Tibial artery (tissue), 4 donors: ENCODE measurements around the gene RAPGEFL1.
"Not testable (repeated sequence)": the region's sequence is repeated elsewhere in the genome, so short reads cannot be mapped to it uniquely, and the experiment has no call there.

Source experiments
- DNase-seq, 2 donors: peaks; one replicate each; pipeline ENCODE4 v3.0.0-alpha.2; 2019
- H3K27ac ChIP-seq, 2 donors: fragments of 200-600 bp; sonication (generic) in 1 of 2; 1 replicate in 1 of 2; 2 replicates in 1 of 2; pipeline ENCODE4 v1.5.1; 2018 to 2019; ENCODE audit warnings: mild to moderate bottlenecking in 1 of 2
- H3K27me3 ChIP-seq, 2 donors: fragments of 200-600 bp; sonication (generic) in 1 of 2; one replicate each; pipeline versions ENCODE4 v1.5.1 to v1.6.0; 2016 to 2019
- H3K36me3 ChIP-seq, 3 donors: fragments of 200-600 bp; sonication (generic) in 2 of 3; one replicate each; pipeline ENCODE4 v1.5.1; 2016 to 2019; ENCODE audit warnings: mild to moderate bottlenecking in 2 of 3
- H3K4me1 ChIP-seq, 4 donors: fragments of 200-600 bp; sonication (generic) in 2 of 4; 1 replicate in 3 of 4; 2 replicates in 1 of 4; pipeline ENCODE4 v1.5.1; 2016 to 2019
- H3K4me3 ChIP-seq, 2 donors: fragments of 200-600 bp; sonication (generic) in 1 of 2; 1 replicate in 1 of 2; 2 replicates in 1 of 2; pipeline ENCODE4 v1.5.1; 2018 to 2019; ENCODE audit warnings: mild to moderate bottlenecking in 2 of 2
- H3K9me3 ChIP-seq, 3 donors: fragments of 200-600 bp; sonication (generic) in 1 of 3; one replicate each; pipeline ENCODE4 v1.5.1; 2016 to 2019
- CTCF ChIP-seq, 2 experiments: fragments of 200-600 bp in 1 of 2; fragments of 450-650 bp in 1 of 2; IDR thresholded peaks; one replicate each; pipeline ENCODE4 v1.5.1; 2017 to 2019; ENCODE audit warnings: antibody characterized with exemption in 2 of 2, mild to moderate bottlenecking in 1 of 2, moderate library complexity in 1 of 2
- intact Hi-C: fragments of 100-400 bp; cut with DNase I; formaldehyde crosslinking; loops from one replicate; pipeline ENCODE4 v1.15.0; 2023; ENCODE audit warnings: low total_unique reads

Gene RAPGEFL1

GRCh38 chr17:40197550-40197949 is 20.3 kb downstream of the RAPGEFL1 start:
- H3K27me3 ChIP-seq = peaks cover 0 to 10% of the 10 kb centered on the region in 2 donors
- H3K36me3 ChIP-seq = no peaks in the 10 kb centered on the region
- H3K27ac ChIP-seq = no peak overlapping the region
- no peak for TF ChIP-seq CTCF (IDR thresholded peaks at IDR 0.05)
- DNase-seq = no peak
- intact Hi-C loops = no loop called here
- no peaks in the 10 kb centered on the region for H3K9me3 ChIP-seq
- no peak overlapping the region for H3K4me3 ChIP-seq
- H3K4me1 ChIP-seq = peaks cover 0 to 5% (median 0%) of the 10 kb centered on the region in 4 donors

GRCh38 chr17:40197965-40198456 is 20.7 kb downstream of the RAPGEFL1 start:
- H3K4me1 ChIP-seq, H3K36me3 ChIP-seq, H3K4me3 ChIP-seq, H3K27ac ChIP-seq, H3K9me3 ChIP-seq, intact Hi-C loops, DNase-seq: not testable (repeated sequence)
- peaks cover 0 to 10% of the 10 kb centered on the region in 2 donors for H3K27me3 ChIP-seq

GRCh38 chr17:40198576-40198975 is 21.3 kb downstream of the RAPGEFL1 start:
- H3K36me3 ChIP-seq = no peaks in the 10 kb centered on the region
- H3K4me1 ChIP-seq = peaks cover 0 to 5% (median 0%) of the 10 kb centered on the region in 4 donors
- no peak overlapping the region for H3K4me3 ChIP-seq
- no peak for DNase-seq
- H3K9me3 ChIP-seq = no peaks in the 10 kb centered on the region
- no peak for TF ChIP-seq CTCF (IDR thresholded peaks at IDR 0.05)
- no peak overlapping the region for H3K27ac ChIP-seq
- intact Hi-C loops = no loop called here
- peaks cover 0 to 10% of the 10 kb centered on the region in 2 donors for H3K27me3 ChIP-seq

DNA sequence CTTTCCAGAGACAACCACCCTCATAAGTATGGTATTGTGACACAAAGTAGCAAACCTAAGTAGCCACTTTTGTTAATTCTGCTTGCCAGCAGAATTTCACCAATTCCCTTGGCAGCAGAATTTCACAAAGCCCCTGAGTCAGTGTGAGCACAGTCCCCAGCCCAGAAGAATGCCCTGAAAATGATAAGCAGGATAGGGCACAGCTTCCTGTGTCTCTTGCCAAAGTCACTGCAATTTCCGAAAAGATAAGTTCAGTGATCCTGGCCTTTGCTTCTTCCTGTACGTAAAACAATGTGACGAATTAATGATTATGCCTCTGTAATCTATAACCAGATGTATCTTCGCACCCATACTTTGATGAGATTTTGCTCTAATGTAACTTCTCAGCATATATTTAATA is 25.9 kb downstream of the RAPGEFL1 start:
- DNase-seq = no peak
- no peak for TF ChIP-seq CTCF (IDR thresholded peaks at IDR 0.05)
- Histone ChIP-seq H3K36me3 (no peaks in the 10 kb centered on the region), H3K4me1 (peaks cover 0 to 5% (median 0%) of the 10 kb centered on the region in 4 donors), H3K4me3 (no peak overlapping the region), H3K9me3 (no peaks in the 10 kb centered on the region), H3K27ac (no peak overlapping the region), H3K27me3 (peaks cover 0 to 3% of the 10 kb centered on the region in 2 donors)
- intact Hi-C loops = loop anchor here (5.0 kb wide), 1 partner anchor 94 kb away; no protein-coding TSS in a partner anchor

DNA sequence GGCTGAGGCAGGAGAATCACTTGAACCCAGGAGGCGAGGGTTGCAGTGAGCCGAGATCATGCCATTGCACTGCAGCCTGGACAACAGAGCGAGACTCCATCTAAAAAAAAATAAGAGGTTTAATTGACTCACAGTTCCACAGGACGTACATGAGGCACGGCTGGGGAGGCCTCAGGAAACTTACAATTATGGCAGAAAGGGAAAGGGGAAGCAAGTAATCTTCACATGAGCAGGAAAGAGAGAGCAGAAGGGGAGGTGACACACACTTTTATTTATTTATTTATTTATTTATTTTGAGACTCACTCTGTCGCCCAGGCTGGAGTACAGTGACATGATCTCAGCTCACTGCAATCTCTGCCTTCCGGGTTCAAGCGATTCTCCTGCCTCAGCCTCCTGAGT is 28.9 kb downstream of the RAPGEFL1 start:
- H3K4me3 ChIP-seq, H3K27me3 ChIP-seq, H3K9me3 ChIP-seq, H3K27ac ChIP-seq, DNase-seq, intact Hi-C loops, H3K36me3 ChIP-seq: not testable (repeated sequence)
- H3K4me1 ChIP-seq = peaks cover 0 to 10% (median 0%) of the 10 kb centered on the region in 4 donors

DNA sequence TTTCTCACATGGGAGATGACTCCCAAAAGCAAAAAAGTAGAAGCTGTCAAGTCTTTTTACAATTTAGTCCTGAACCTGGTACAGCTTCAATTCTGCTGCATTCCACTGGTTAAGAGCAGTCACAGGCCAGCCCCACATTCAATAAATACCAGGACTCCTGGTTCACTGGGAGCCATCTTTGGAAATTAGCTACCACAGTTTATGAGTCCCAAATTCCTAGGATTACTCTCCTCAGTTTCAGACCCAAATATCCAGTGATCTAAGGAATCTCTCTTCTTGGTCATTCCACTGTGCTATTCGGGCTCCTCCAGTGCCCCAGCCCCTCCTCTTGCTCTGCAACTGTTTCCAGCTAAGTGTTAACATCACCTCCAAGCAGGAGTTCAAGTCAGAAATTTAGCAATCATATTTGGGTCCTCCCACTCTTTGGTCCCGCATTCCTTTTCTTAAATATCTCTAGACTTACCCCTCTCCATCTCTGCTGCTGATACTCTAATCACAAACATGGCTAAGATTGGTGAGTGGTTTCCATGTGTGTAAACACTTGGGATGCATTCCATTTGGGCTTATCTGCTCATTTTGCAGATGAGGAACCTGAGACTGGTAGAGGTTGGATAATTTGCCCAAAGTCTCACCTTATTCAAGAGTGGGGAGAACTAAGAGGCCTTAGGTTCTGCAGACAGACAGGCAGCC is 32.3 kb downstream of the RAPGEFL1 start:
- Histone ChIP-seq H3K4me1 (peaks cover 0 to 5% (median 0%) of the 10 kb centered on the region in 4 donors), H3K36me3 (no peaks in the 10 kb centered on the region), H3K4me3 (no peak overlapping the region), H3K27ac (no peak overlapping the region), H3K27me3 (peaks cover 0 to 3% of the 10 kb centered on the region in 2 donors), H3K9me3 (no peaks in the 10 kb centered on the region)
- TF ChIP-seq CTCF (IDR thresholded peaks at IDR 0.05) = no peak
- no peak for DNase-seq
- intact Hi-C loops = loop anchor here (10.0 kb wide), 1 partner anchor 605 kb away; the partner anchor contains the start of gene NEUROD2

- intact Hi-C loops = loop anchor here (10.0 kb wide), 1 partner anchor 609 kb away; the partner anchor contains the start of gene NEUROD2
These were observed 36.6 kb downstream of the RAPGEFL1 start for GRCh38 chr17:40213914-40214313.

More at GRCh38 chr17:40213914-40214313, 36.6 kb downstream of the RAPGEFL1 start:
- not testable (repeated sequence) for DNase-seq, H3K4me1 ChIP-seq, H3K36me3 ChIP-seq, H3K4me3 ChIP-seq, H3K9me3 ChIP-seq, H3K27me3 ChIP-seq, H3K27ac ChIP-seq
